GM23338 (cell line): ENCODE data around the gene IDS. TPM values are rescaled to one million over a fixed set of nuclear protein-coding genes. Genes with fewer than 3 reads are reported as not detected.
A peak's percentile ranks its signal among the peaks of the same experiment; 100 is the strongest.

Experiments
- ATAC-seq: fragments of 200-7000 bp; cut with Tn5 transposase; 3 replicates; pipeline ENCODE4 v1.9.1; 2020
- DNase-seq: peaks from one replicate; pipeline ENCODE4 v3.0.0-alpha.2; 2015; ENCODE audit warnings: low spot score
- H2AFZ ChIP-seq: fragments of 200-600 bp; sonication (generic); 2 replicates; pipeline ENCODE4 v1.8.0; 2016; ENCODE audit warnings: antibody characterized with exemption, mild to moderate bottlenecking, moderate library complexity
- H3F3A ChIP-seq: fragments of 200-600 bp; sonication (generic); replicated peaks from 2 replicates; pipeline ENCODE4 v1.8.0; 2017; ENCODE audit warnings: antibody characterized with exemption, mixed run types, low read depth
- H3K27ac ChIP-seq: fragments of 200-600 bp; sonication (generic); 2 replicates; pipeline ENCODE4 v1.6.1; 2016; ENCODE audit warnings: low read depth
- H3K27me3 ChIP-seq: fragments of 200-600 bp; sonication (generic); 2 replicates; pipeline ENCODE4 v1.8.0; 2016; ENCODE audit warnings: mild to moderate bottlenecking, mixed run types, moderate library complexity; ENCODE audit not compliant: insufficient read depth
- H3K36me3 ChIP-seq: fragments of 200-600 bp; sonication (generic); 2 replicates; pipeline ENCODE4 v1.8.0; 2016; ENCODE audit warnings: mild to moderate bottlenecking; ENCODE audit not compliant: insufficient read depth
- H3K4me1 ChIP-seq: fragments of 200-600 bp; sonication (generic); 2 replicates; pipeline ENCODE4 v1.8.0; 2016; ENCODE audit warnings: mild to moderate bottlenecking, moderate library complexity; ENCODE audit not compliant: insufficient read depth
- H3K4me2 ChIP-seq: fragments of 200-600 bp; sonication (generic); 2 replicates; pipeline ENCODE4 v1.7.1; 2017; ENCODE audit warnings: mixed run types
- H3K4me3 ChIP-seq: fragments of 200-600 bp; sonication (generic); 2 replicates; pipeline ENCODE4 v1.6.1; 2016; ENCODE audit warnings: mixed run types
- H3K79me2 ChIP-seq: fragments of 200-600 bp; sonication (generic); replicated peaks from 2 replicates; pipeline ENCODE4 v1.8.0; 2017; ENCODE audit warnings: mild to moderate bottlenecking; ENCODE audit not compliant: insufficient read depth
- H3K9me2 ChIP-seq: fragments of 200-600 bp; sonication (generic); 2 replicates; pipeline ENCODE4 v1.8.0; 2017; ENCODE audit not compliant: insufficient read depth
- H4K20me1 ChIP-seq: fragments of 200-600 bp; sonication (generic); replicated peaks from 2 replicates; pipeline ENCODE4 v1.8.0; 2017; ENCODE audit warnings: mild to moderate bottlenecking; ENCODE audit not compliant: insufficient read depth
- H3K27ac Mint-ChIP-seq: 2 replicates; pipeline ENCODE4 v1.8.0; 2020; ENCODE audit warnings: inconsistent platforms, mild to moderate bottlenecking, moderate library complexity, mixed read lengths
- H3K27me3 Mint-ChIP-seq: 3 replicates; pipeline ENCODE4 v1.8.0; 2022; ENCODE audit warnings: low read depth, mild to moderate bottlenecking, moderate library complexity, mixed read lengths, inconsistent platforms; ENCODE audit not compliant: insufficient read depth, poor library complexity
- H3K36me3 Mint-ChIP-seq: 3 replicates; pipeline ENCODE4 v1.8.0; 2021; ENCODE audit warnings: low read depth, mild to moderate bottlenecking, inconsistent platforms, moderate library complexity, mixed read lengths
- H3K4me1 Mint-ChIP-seq: 3 replicates; pipeline ENCODE4 v1.8.0; 2020; ENCODE audit warnings: mild to moderate bottlenecking, inconsistent platforms, mixed read lengths
- H3K4me3 Mint-ChIP-seq: 3 replicates; pipeline ENCODE4 v1.8.0; 2021; ENCODE audit warnings: moderate library complexity, mild to moderate bottlenecking, inconsistent platforms, mixed read lengths
- H3K9me3 Mint-ChIP-seq: 3 replicates; pipeline ENCODE4 v1.8.0; 2020; ENCODE audit warnings: moderate library complexity, mild to moderate bottlenecking, inconsistent platforms, mixed read lengths
- CREB1 ChIP-seq: fragments of 250-450 bp; sonication (Bioruptor Pico); IDR thresholded peaks from 2 replicates; pipeline ENCODE4 v1.5.0; 2020; ENCODE audit warnings: low read depth, mild to moderate bottlenecking, moderate library complexity
- CTCF ChIP-seq, 2 experiments: fragments of 200-600 bp in 1 of 2; sonication (generic) in 1 of 2; conservative IDR thresholded peaks; 2 replicates each; pipeline versions ENCODE4 v1.5.1 to v1.6.1; 2016 to 2017; ENCODE audit warnings: antibody characterized with exemption in 2 of 2, low read depth in 2 of 2, mild to moderate bottlenecking in 2 of 2, moderate library complexity in 1 of 2
- ETS1 ChIP-seq: IDR thresholded peaks from 2 replicates; pipeline ENCODE4 v1.6.1; 2016; ENCODE audit warnings: antibody characterized with exemption
- EZH2phosphoT487 ChIP-seq: fragments of 200-600 bp; sonication (generic); IDR thresholded peaks from one replicate; pipeline ENCODE4 v1.8.1; 2018; ENCODE audit warnings: antibody characterized with exemption; ENCODE audit not compliant: unreplicated experiment
- NANOG ChIP-seq: IDR thresholded peaks from 2 replicates; pipeline ENCODE4 v1.6.1; 2016; ENCODE audit warnings: antibody characterized with exemption, borderline replicate concordance
- POLR2AphosphoS5 ChIP-seq: IDR thresholded peaks from 2 replicates; pipeline ENCODE4 v1.6.1; 2016; ENCODE audit warnings: antibody characterized with exemption, low read depth
- STAT1 ChIP-seq: IDR thresholded peaks from one replicate; pipeline ENCODE4 v1.6.1; 2016; ENCODE audit warnings: antibody characterized with exemption; ENCODE audit not compliant: unreplicated experiment
- ZNF114 ChIP-seq: fragments of 250-450 bp; sonication (Bioruptor Pico); IDR thresholded peaks from 2 replicates; pipeline ENCODE4 v1.5.0; 2020; ENCODE audit warnings: mild to moderate bottlenecking, moderate library complexity
- ZNF331 ChIP-seq: fragments of 250-450 bp; sonication (Bioruptor Pico); IDR thresholded peaks from 2 replicates; pipeline ENCODE4 v1.5.0; 2020; ENCODE audit warnings: low read depth, mild to moderate bottlenecking, moderate library complexity
- polyA plus RNA-seq: library from polyadenylated mRNA; unstranded; fragments of >200 nt; fragmentation: Nextera tagmentation; extraction: Ambion mirVana; gene quantifications from 2 replicates; pipeline ENCODE4 v1.2.1, GENCODE V29; 2016
- total RNA-seq: library from RNA; depleted of rRNA; stranded (reverse); fragments of >200 nt; shearing (Covaris generic); gene quantifications from 2 replicates; pipeline ENCODE4 v1.2.3, GENCODE V29; 2014

Gene IDS
- total and polyA plus RNA-seq, 2 experiments from 2014 or later: 8.2 to 12.3 TPM

- TF ChIP-seq POLR2AphosphoS5 (no peak), ZNF114 (CRISPR knock-in tag) (no peak), ETS1 (no peak), CREB1 (CRISPR knock-in tag) (no peak), CTCF (conservative IDR thresholded peaks at IDR 0.05; ENCODE audit: low read depth in 2 of 2) (no peak), STAT1 (no peak), ZNF331 (CRISPR knock-in tag) (no peak)
Observed at GRCh38 chrX:149494844-149495565, 10.1 kb downstream of the IDS start (continued).

- peak in 1 of 2 experiments; percentile 46; a peak in 2 of 4 replicates for TF ChIP-seq CTCF (conservative IDR thresholded peaks at IDR 0.05; ENCODE audit: low read depth in 2 of 2)
- no peak for TF ChIP-seq ZNF114 (CRISPR knock-in tag)
- TF ChIP-seq STAT1: no peak
- no peak for TF ChIP-seq EZH2phosphoT487
- no peak for TF ChIP-seq ETS1
- no peak for TF ChIP-seq NANOG
- peaks cover 28% of the 10 kb centered on the region for H3K36me3 Mint-ChIP-seq
- no peaks in the 10 kb centered on the region for H3K9me2 ChIP-seq
- no peaks in the 10 kb centered on the region for H3F3A ChIP-seq
- no peaks in the 10 kb centered on the region; the same call in 1 of the 2 replicates for H3K36me3 ChIP-seq
- H3K4me1 Mint-ChIP-seq: no peaks in the 10 kb centered on the region
- DNase-seq: peak; percentile 11
- no peak overlapping the region for H3K4me3 Mint-ChIP-seq
- no peak overlapping the region for H2AFZ ChIP-seq
- H3K27ac ChIP-seq: no peak overlapping the region
- no peak overlapping the region for H3K4me3 ChIP-seq
- H3K79me2 ChIP-seq: no peaks in the 10 kb centered on the region
- H3K4me1 ChIP-seq: no peaks in the 10 kb centered on the region
- H3K27ac Mint-ChIP-seq: no peak overlapping the region
- peaks cover 3% of the 10 kb centered on the region for H3K27me3 Mint-ChIP-seq
- ATAC-seq: peak; percentile 35; the same call in 1 of the 3 replicates
- no peaks in the 10 kb centered on the region for H3K27me3 ChIP-seq
- H3K9me3 Mint-ChIP-seq: no peaks in the 10 kb centered on the region
- H3K4me2 ChIP-seq: no peak overlapping the region
- H4K20me1 ChIP-seq: no peaks in the 10 kb centered on the region
Observed at GRCh38 chrX:149493567-149494562, 11.2 kb downstream of the IDS start.
